ENCODE results near the gene BCR. TPM values are rescaled to one million over a fixed set of nuclear protein-coding genes. Genes with fewer than 3 reads are reported as not detected.

Gene BCR
- polyA plus RNA-seq, 1 donor from 2014 or later, result 57.5 TPM

GRCh38 chr22:23235425-23235824 is 55.1 kb downstream of the BCR start:
- H3F3A ChIP-seq (ENCODE audit: insufficient read depth, low read length, poor library complexity, severe bottlenecking), result no peaks in the 10 kb centered on the region
- TF ChIP-seq TAF1 (IDR thresholded peaks at IDR 0.05; ENCODE audit: low read depth) (no peak), REST (IDR thresholded peaks at IDR 0.05; ENCODE audit: borderline replicate concordance) (no peak), EZH2 (IDR thresholded peaks at IDR 0.05; ENCODE audit: borderline replicate concordance, insufficient read depth, low read length, poor library complexity, severe bottlenecking) (no peak), SMC3 (conservative IDR thresholded peaks at IDR 0.05; ENCODE audit: poor library complexity) (no peak), RAD21 (conservative IDR thresholded peaks at IDR 0.05) (no peak), MXI1 (conservative IDR thresholded peaks at IDR 0.05; ENCODE audit: poor library complexity, severe bottlenecking) (no peak), EP300 (conservative IDR thresholded peaks at IDR 0.05; ENCODE audit: poor library complexity, severe bottlenecking) (no peak), POLR2AphosphoS5 (IDR thresholded peaks at IDR 0.05) (no peak), CTCF (IDR thresholded peaks at IDR 0.05; ENCODE audit: poor library complexity, severe bottlenecking) (no peak)
- H3K4me3 ChIP-seq (ENCODE audit: low read length), result no peak overlapping the region
- H3K9me2 ChIP-seq (ENCODE audit: insufficient read depth, low read length), result no peaks in the 10 kb centered on the region
- no peak overlapping the region for H3K9ac ChIP-seq (ENCODE audit: low read length)
- no peaks in the 10 kb centered on the region for H4K20me1 ChIP-seq (ENCODE audit: insufficient read depth)
- no peaks in the 10 kb centered on the region for H3K9me3 ChIP-seq (ENCODE audit: low read length)
- no peak overlapping the region for H3K27ac ChIP-seq (ENCODE audit: low read length)
- H3K36me3 ChIP-seq (ENCODE audit: insufficient read depth, low read length), result no peaks in the 10 kb centered on the region
- no peaks in the 10 kb centered on the region for H3K27me3 ChIP-seq (ENCODE audit: insufficient read depth, low read depth, low read length)
- no peak overlapping the region for H2AFZ ChIP-seq (ENCODE audit: low read depth, low read length)
- H3K79me2 ChIP-seq (replicated peaks; ENCODE audit: insufficient read depth, low read length), result peaks cover 78% of the 10 kb centered on the region
- H3K4me2 ChIP-seq (ENCODE audit: low read length), result no peak overlapping the region

- no peak overlapping the region for H3K4me3 ChIP-seq (ENCODE audit: low read length)
- H4K20me1 ChIP-seq (ENCODE audit: insufficient read depth), result no peaks in the 10 kb centered on the region
- H3K9me3 ChIP-seq (ENCODE audit: low read length), result no peaks in the 10 kb centered on the region
- no peaks in the 10 kb centered on the region for H3K36me3 ChIP-seq (ENCODE audit: insufficient read depth, low read length)
- no peaks in the 10 kb centered on the region for H3K9me2 ChIP-seq (ENCODE audit: insufficient read depth, low read length)
- H3K27ac ChIP-seq (ENCODE audit: low read length), result no peak overlapping the region
- H3K79me2 ChIP-seq (replicated peaks; ENCODE audit: insufficient read depth, low read length), result peaks cover 78% of the 10 kb centered on the region
- H3K4me2 ChIP-seq (ENCODE audit: low read length), result no peak overlapping the region
- H3F3A ChIP-seq (ENCODE audit: insufficient read depth, low read length, poor library complexity, severe bottlenecking), result no peaks in the 10 kb centered on the region
- H3K27me3 ChIP-seq (ENCODE audit: insufficient read depth, low read depth, low read length), result no peaks in the 10 kb centered on the region
- no peak overlapping the region for H2AFZ ChIP-seq (ENCODE audit: low read depth, low read length)
- no peak for TF ChIP-seq REST (IDR thresholded peaks at IDR 0.05; ENCODE audit: borderline replicate concordance)
- TF ChIP-seq TAF1 (IDR thresholded peaks at IDR 0.05; ENCODE audit: low read depth), result no peak
- TF ChIP-seq POLR2AphosphoS5 (IDR thresholded peaks at IDR 0.05), result no peak
- TF ChIP-seq RAD21 (conservative IDR thresholded peaks at IDR 0.05), result no peak
- TF ChIP-seq EP300 (conservative IDR thresholded peaks at IDR 0.05; ENCODE audit: poor library complexity, severe bottlenecking), result no peak
- no peak for TF ChIP-seq MXI1 (conservative IDR thresholded peaks at IDR 0.05; ENCODE audit: poor library complexity, severe bottlenecking)
- no peak overlapping the region for H3K9ac ChIP-seq (ENCODE audit: low read length)
Measured at GRCh38 chr22:23236026-23236425, 55.7 kb downstream of the BCR start.
